ENCODE results near the gene ODAD3. TPM values are rescaled to one million over a fixed set of nuclear protein-coding genes. Genes with fewer than 3 reads are reported as not detected.

Gene ODAD3
- total RNA-seq, 1 experiment from 2014 or later, result 0.52 TPM

DNA sequence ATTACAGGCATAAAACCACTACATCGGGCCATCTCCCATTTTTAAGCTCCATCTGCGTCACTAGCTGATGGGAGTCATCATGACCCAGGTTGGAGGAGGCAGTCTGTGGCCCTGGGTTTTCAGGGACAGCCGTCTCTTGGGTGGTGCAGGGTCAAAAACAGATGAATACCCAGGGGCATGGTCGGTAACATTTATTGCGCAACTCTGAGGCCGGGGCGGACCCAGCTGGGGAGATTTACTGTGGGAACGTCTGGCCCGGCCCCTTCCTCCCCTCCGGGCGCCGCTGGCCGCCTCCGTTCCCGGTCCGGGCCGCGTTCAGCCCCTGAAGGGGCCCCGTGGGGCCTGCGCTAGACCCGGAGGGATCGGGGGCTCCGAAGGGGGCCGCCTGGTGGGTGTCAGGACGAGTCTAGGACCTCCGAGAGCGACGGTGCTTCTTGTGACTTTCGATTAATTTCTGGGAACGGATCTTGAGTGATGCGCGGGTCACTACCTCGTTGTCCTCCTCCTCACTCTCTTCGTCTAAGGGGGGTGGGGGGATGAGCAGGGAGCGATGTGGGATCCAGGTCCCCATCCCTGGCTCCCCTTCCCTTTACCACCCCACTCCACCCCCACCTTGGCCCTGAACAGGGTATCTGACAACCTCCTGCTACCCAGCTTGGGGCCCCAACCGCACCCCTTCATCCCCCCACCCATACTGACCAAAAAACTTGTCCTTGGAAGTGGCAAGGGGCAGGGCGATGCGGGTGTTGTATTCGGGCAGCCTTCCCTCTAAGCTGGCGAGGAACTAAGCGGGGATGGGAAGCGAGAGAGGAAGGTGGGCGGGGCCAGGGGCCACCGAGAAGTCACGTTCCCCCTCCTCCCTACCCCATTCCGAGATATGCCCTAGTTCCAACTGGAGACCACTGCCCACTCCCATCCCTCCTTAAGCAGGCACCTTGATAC is 14.2 kb downstream of the ODAD3 start (continued):
- TF ChIP-seq CBX3 (IDR thresholded peaks at IDR 0.05; ENCODE audit: low read depth) (no peak), ELF1 (IDR thresholded peaks at IDR 0.05; ENCODE audit: borderline replicate concordance, low read depth) (no peak)

GRCh38 chr19:11418549-11419506 is 16.1 kb downstream of the ODAD3 start, which contains the start of gene RGL3:
Gene RGL3, minus strand, starts transcription at chr19:11419314. Its CDS starts 36 bp downstream, at chr19:11419278.
- ChIA-PET RAD21 (ENCODE audit: low non-redundant PET in 1 of 2, low total read pairs in 2 of 2, uncharacterized antibody in 2 of 2, unreplicated experiment in 2 of 2) (interaction anchor here in 1 of 2 experiments (0.5 to 1.5 kb wide), 5 partner anchors 29 to 72 kb away, joined by 3 to 12 read pairs (median 5); no protein-coding TSS in a partner anchor), POLR2A (interaction anchor here (0.7 to 3.1 kb wide), 10 partner anchors 12 to 149 kb away, joined by 3 to 15 read pairs (median 6); partner anchors contain the start of genes CCDC159, ELOF1, EPOR and PRKCSH), CTCF (interaction anchor here (1.0 to 2.8 kb wide), 4 partner anchors 16 to 44 kb away, joined by 3 to 40 read pairs (median 9); partner anchors contain the start of genes EPOR, ODAD3 and PRKCSH)
- peak; percentile 84 for ATAC-seq
- Histone ChIP-seq H3K9me3 (ENCODE audit: control insufficient read depth in 1 of 2, insufficient read depth in 1 of 2, low read depth in 1 of 2, low read length in 2 of 2) (no peaks in the 10 kb centered on the region), H3K4me2 (ENCODE audit: low read length) (peak within 1 kb of the TSS; percentile 98), H4K20me1 (ENCODE audit: insufficient read depth) (no peaks in the 10 kb centered on the region), H3K36me3 (ENCODE audit: control insufficient read depth in 1 of 2, insufficient read depth in 2 of 2, low read length in 2 of 2) (peaks cover 0 to 4% of the 10 kb centered on the region in 2 experiments; a peak in 1 of 4 replicates), H3K9ac (ENCODE audit: low read length) (peak within 1 kb of the TSS; percentile 90), H3K9me2 (ENCODE audit: insufficient read depth) (no peaks in the 10 kb centered on the region), H2AFZ (ENCODE audit: low read depth, low read length, poor library complexity, severe bottlenecking) (peak within 1 kb of the TSS; percentile 90), H3K4me3 (replicated peaks in 1 of 2; ENCODE audit: low read depth in 1 of 2, low read length in 2 of 2) (peak within 1 kb of the TSS; percentile 93 to 99), H3K4me1 (ENCODE audit: control insufficient read depth in 1 of 2, insufficient read depth in 2 of 2, low read length in 2 of 2) (peaks cover 9 to 16% of the 10 kb centered on the region in 2 experiments), H3K27ac (ENCODE audit: low read depth, low read length) (peak within 1 kb of the TSS; percentile 99), H3K27me3 (ENCODE audit: insufficient read depth, low read length) (no peaks in the 10 kb centered on the region), H3K79me2 (ENCODE audit: insufficient read depth, low read length) (no peaks in the 10 kb centered on the region)
- TF ChIP-seq POLR2AphosphoS5 (IDR thresholded peaks at IDR 0.05; ENCODE audit: low read depth, low read length) (peak; percentile 81), ZFX (IDR thresholded peaks at IDR 0.05) (peak; percentile 69; the same call in 1 of the 2 replicates), FOSL1 (IDR thresholded peaks at IDR 0.05; ENCODE audit: low read depth) (no peak), ELF1 (IDR thresholded peaks at IDR 0.05; ENCODE audit: borderline replicate concordance, low read depth) (no peak), SIN3A (IDR thresholded peaks at IDR 0.05; ENCODE audit: low read depth) (no peak), SP1 (IDR thresholded peaks at IDR 0.05; ENCODE audit: low read depth) (no peak), EGR1 (IDR thresholded peaks at IDR 0.05; ENCODE audit: low read depth) (peak; percentile 52), MAX (IDR thresholded peaks at IDR 0.05) (no peak), CEBPB (IDR thresholded peaks at IDR 0.05; ENCODE audit: low read depth) (no peak), TCF7L2 (IDR thresholded peaks at IDR 0.05; ENCODE audit: borderline replicate concordance, extremely low read depth, insufficient read depth, insufficient read length) (peak; percentile 12), EZH2phosphoT487 (IDR thresholded peaks at IDR 0.05; ENCODE audit: borderline replicate concordance) (no peak), SRF (IDR thresholded peaks at IDR 0.05; ENCODE audit: low read depth) (no peak), RAD21 (IDR thresholded peaks at IDR 0.05; ENCODE audit: low read depth) (no peak), YY1 (IDR thresholded peaks at IDR 0.05; ENCODE audit: extremely low read depth, insufficient replicate concordance, low read depth, low read length) (no peak)
- BruUV-seq (replicated peaks), result TSS peak; percentile 44
- DNase-seq (ENCODE audit: low read depth, low spot score), result no peak
- intact Hi-C loops (cut with micrococcal nuclease), result loop anchor here (1.0 kb wide), 1 partner anchor 37 kb away; no protein-coding TSS in a partner anchor
